Endothelial cell of umbilical vein (primary cell): Measurements from ENCODE around the gene QRFP. TPM values are rescaled to one million over a fixed set of nuclear protein-coding genes. Genes with fewer than 3 reads are reported as not detected.
"Not testable (repeated sequence)": the region's sequence is repeated elsewhere in the genome, so short reads cannot be mapped to it uniquely, and the experiment has no call there.

Experiments used
- BruUV-seq: library from RNA; stranded (reverse); fragments of 400-500 nt; replicated peaks from 2 replicates; lab custom pipeline; 2021; lab: Mats Ljungman, UMichigan
- CTCF ChIA-PET: fragments of 300-600, 350-600 bp; sonication (Branson Sonifier 250); formaldehyde crosslinking; loops from one replicate; lab custom pipeline; 2021; ENCODE audit warnings: antibody characterized with exemption, inconsistent platforms; lab: Charles Lee
- POLR2A ChIA-PET: fragments of 300-600, 350-600 bp; sonication (Branson Sonifier 250); formaldehyde crosslinking; loops from one replicate; lab custom pipeline; 2021; ENCODE audit warnings: antibody characterized with exemption, inconsistent platforms; lab: Charles Lee
- DNase-seq: peaks from one replicate; pipeline ENCODE4 v3.0.0-alpha.2; 2011; ENCODE audit warnings: low read depth, low spot score
- FAIRE-seq: peaks from 2 replicates; lab custom pipeline; 2011; peaks lifted over from hg19 to GRCh38; lab: Jason Lieb, UNC
- H2AFZ ChIP-seq: 2 replicates; pipeline ENCODE4 v1.6.0; 2012; ENCODE audit warnings: low read depth, low read length, control low read depth, inconsistent platforms
- H3K27ac ChIP-seq: 2 replicates; pipeline ENCODE4 v1.5.1; 2011; ENCODE audit warnings: low read depth, mild to moderate bottlenecking, control low read depth, low read length, moderate library complexity; ENCODE audit not compliant: insufficient read depth
- H3K27me3 ChIP-seq, 2 experiments: 2 replicates each; pipeline versions ENCODE4 v1.6.0 to v1.6.1; 2011; ENCODE audit warnings: low read length in 2 of 2, mixed read lengths in 1 of 2; ENCODE audit not compliant: control insufficient read depth in 2 of 2, insufficient read depth in 2 of 2
- H3K36me3 ChIP-seq, 2 experiments: 2 replicates in 1 of 2; 3 replicates in 1 of 2; pipeline ENCODE4 v1.5.1; 2011; ENCODE audit warnings: low read length in 2 of 2, mild to moderate bottlenecking in 1 of 2, moderate library complexity in 1 of 2; ENCODE audit not compliant: control insufficient read depth in 2 of 2, insufficient read depth in 2 of 2; ENCODE audit errors: extremely low read depth in 1 of 2
- H3K4me1 ChIP-seq: 3 replicates; pipeline ENCODE4 v1.5.1; 2011; ENCODE audit warnings: mild to moderate bottlenecking, low read length; ENCODE audit not compliant: control insufficient read depth, insufficient read depth; ENCODE audit errors: extremely low read depth
- H3K4me2 ChIP-seq: 2 replicates; pipeline ENCODE4 v1.6.1; 2011; ENCODE audit warnings: low read length, control low read depth, mixed read lengths; ENCODE audit not compliant: insufficient read depth
- H3K4me3 ChIP-seq, 3 experiments: fragments of 200-600 bp in 1 of 3; sonication (generic), shearing (Covaris generic) in 1 of 3; replicated peaks in 1 of 3; 2 replicates each; pipeline ENCODE4 v1.5.1; 2011 to 2016; ENCODE audit warnings: control low read depth in 3 of 3, low read length in 3 of 3, mild to moderate bottlenecking in 2 of 3, inconsistent platforms in 1 of 3, low read depth in 1 of 3, moderate library complexity in 1 of 3; ENCODE audit not compliant: insufficient read depth in 1 of 3
- H3K79me2 ChIP-seq: 2 replicates; pipeline ENCODE4 v1.6.0; 2012; ENCODE audit warnings: low read length, inconsistent platforms; ENCODE audit not compliant: control insufficient read depth, insufficient read depth
- H3K9ac ChIP-seq: replicated peaks from 2 replicates; pipeline ENCODE3; 2011; ENCODE audit warnings: low read length, control low read depth; ENCODE audit not compliant: insufficient read depth; ENCODE audit errors: extremely low read depth
- H3K9me1 ChIP-seq: replicated peaks from 3 replicates; pipeline ENCODE4 v1.6.0; 2011; ENCODE audit warnings: mild to moderate bottlenecking, low read length; ENCODE audit not compliant: control insufficient read depth, insufficient read depth; ENCODE audit errors: extremely low read depth
- H3K9me3 ChIP-seq: replicated peaks from 2 replicates; pipeline ENCODE4 v1.5.1; 2012; ENCODE audit warnings: low read length, inconsistent platforms; ENCODE audit not compliant: control insufficient read depth, insufficient read depth
- H4K20me1 ChIP-seq: replicated peaks from 2 replicates; pipeline ENCODE3; 2011; ENCODE audit warnings: mild to moderate bottlenecking, low read length; ENCODE audit not compliant: control insufficient read depth, insufficient read depth; ENCODE audit errors: extremely low read depth
- EZH2 ChIP-seq: IDR thresholded peaks from 2 replicates; pipeline ENCODE4 v1.6.1; 2012; ENCODE audit warnings: borderline replicate concordance, low read depth, mild to moderate bottlenecking, moderate library complexity, low read length, inconsistent platforms; ENCODE audit not compliant: severe bottlenecking
- FOS ChIP-seq: IDR thresholded peaks from 2 replicates; pipeline ENCODE4 v1.6.1; 2011; ENCODE audit warnings: mild to moderate bottlenecking, low read length, moderate library complexity, borderline replicate concordance; ENCODE audit not compliant: insufficient read depth
- GATA2 ChIP-seq: IDR thresholded peaks from 2 replicates; pipeline ENCODE4 v1.7.0; 2011; ENCODE audit warnings: low read depth, mild to moderate bottlenecking, moderate library complexity, mixed read lengths, low read length; ENCODE audit not compliant: insufficient read length, insufficient read depth
- JUN ChIP-seq: IDR thresholded peaks from 2 replicates; pipeline ENCODE4 v1.6.1; 2011; ENCODE audit warnings: borderline replicate concordance, low read depth; ENCODE audit not compliant: insufficient read length, insufficient read depth
- MYC ChIP-seq: IDR thresholded peaks from one replicate; pipeline ENCODE4 v1.6.1; 2011; ENCODE audit warnings: mild to moderate bottlenecking, low read depth, low read length
- POLR2A ChIP-seq: IDR thresholded peaks from 2 replicates; pipeline ENCODE4 v1.6.1; 2012; ENCODE audit warnings: low read depth, mild to moderate bottlenecking, control low read depth, low read length
- POLR2AphosphoS5 ChIP-seq: IDR thresholded peaks from 2 replicates; pipeline ENCODE4 v1.6.1; 2012; ENCODE audit warnings: low read depth, mild to moderate bottlenecking, control low read depth, low read length, moderate library complexity; ENCODE audit not compliant: insufficient read depth
- dilution Hi-C: fragments of 300-500 bp; cut with MboI; formaldehyde crosslinking; loops from one replicate; pipeline ENCODE4 v1.15.0; 2019; ENCODE audit warnings: low sequenced_read_pairs; ENCODE audit not compliant: extremely low pct_ligation_motif_present
- intact Hi-C: fragments of 100-400 bp; cut with micrococcal nuclease; formaldehyde crosslinking; loops from one replicate; pipeline ENCODE4 v1.10.0; 2022
- polyA plus RNA-seq, 4 experiments: library from polyadenylated mRNA; depleted of rRNA in 3 of 4; stranded (reverse) in 3 of 4; unstranded in 1 of 4; fragments of >200 nt; gene quantifications; 2 replicates each; pipeline versions ENCODE4 v1.2.1 to v1.2.3, GENCODE V29; 2011 to 2012; ENCODE audit warnings: missing spikeins in 1 of 4
- total RNA-seq: library from RNA; stranded (reverse); gene quantifications from 2 replicates; pipeline ENCODE4 v1.2.3, GENCODE V29; 2021
- TF ChIP-seq, protein P1 (sequence below), 2 donors: IDR thresholded peaks; 1 replicate in 1 of 2; 2 replicates in 1 of 2; pipeline ENCODE4 v1.5.1; 2011; ENCODE audit warnings: low read length in 2 of 2, mild to moderate bottlenecking in 2 of 2, moderate library complexity in 2 of 2, control low read depth in 1 of 2, inconsistent platforms in 1 of 2, low read depth in 1 of 2; ENCODE audit not compliant: insufficient read depth in 1 of 2; ENCODE audit errors: extremely low read depth in 1 of 2
- TF ChIP-seq, protein P2 (sequence below): IDR thresholded peaks from 2 replicates; pipeline ENCODE4 v1.6.1; 2011; ENCODE audit not compliant: insufficient read depth, insufficient read length

QRFP gene
- total and polyA plus RNA-seq, 2 donors (not counting 3 experiments of a cell fraction or from before 2014, with no cell fraction given), result not detected

DNA sequence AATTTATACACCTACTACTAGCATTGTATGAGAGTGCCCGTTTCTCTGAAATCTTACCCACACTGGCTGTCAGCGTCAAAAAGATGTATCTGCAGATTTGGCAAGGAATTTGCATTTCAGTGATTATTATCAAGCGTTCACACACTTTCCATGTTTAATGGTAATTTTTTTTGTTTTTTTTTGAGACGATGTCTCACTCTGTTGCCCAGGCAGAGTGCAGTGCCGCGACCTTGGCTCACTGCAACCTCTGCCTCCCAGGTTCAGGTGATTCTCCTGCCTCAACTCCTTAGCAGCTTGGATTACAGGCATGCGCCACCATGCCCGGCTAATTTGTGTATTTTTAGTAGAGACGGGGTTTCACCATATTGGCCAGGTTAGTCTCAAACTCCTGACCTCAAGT, 47.3 kb downstream of the QRFP start:
- CTCF ChIA-PET, result interaction anchor here (1.1 to 2.4 kb wide), 3 partner anchors 9 to 148 kb away, joined by 4 to 7 read pairs (median 5); no protein-coding TSS in a partner anchor
- no TSS peak for BruUV-seq
- intact Hi-C loops, result loop anchor here (5.0 kb wide), 2 partner anchors 82 to 397 kb away; no protein-coding TSS in a partner anchor

DNA sequence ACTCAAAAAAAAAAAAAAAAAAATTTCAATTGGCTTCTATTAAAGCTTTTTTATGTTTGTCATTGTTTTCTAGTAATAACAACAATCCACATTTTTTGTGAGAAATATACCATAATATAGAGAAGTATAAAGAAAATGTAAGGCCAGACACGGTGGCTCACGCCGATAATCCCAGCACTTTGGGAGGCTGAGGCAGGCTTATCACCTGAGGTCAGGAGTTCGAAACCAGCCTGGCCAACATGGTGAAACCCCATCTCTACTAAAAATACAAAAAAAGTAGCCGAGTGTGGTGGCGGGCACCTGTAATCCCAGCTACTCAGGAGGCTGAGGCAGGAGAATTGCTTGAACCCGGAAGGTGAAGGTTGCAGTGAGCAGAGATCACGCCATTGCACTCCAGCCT, 48.1 kb downstream of the QRFP start:
- H3K27me3 ChIP-seq, H3K9me1 ChIP-seq, dilution Hi-C loops, H3K9me3 ChIP-seq, DNase-seq, H3K36me3 ChIP-seq, BruUV-seq, POLR2A ChIA-PET, H2AFZ ChIP-seq, H4K20me1 ChIP-seq, H3K4me3 ChIP-seq, FAIRE-seq: not testable (repeated sequence)
- CTCF ChIA-PET, result interaction anchor here (1.1 kb wide), 1 partner anchor 10 kb away, joined by 3 read pairs; no protein-coding TSS in a partner anchor
- Histone ChIP-seq H3K4me2 (peak overlapping the region; percentile 81), H3K27ac (peak overlapping the region; percentile 95), H3K4me1 (peaks cover 58% of the 10 kb centered on the region), H3K79me2 (peaks cover 71% of the 10 kb centered on the region), H3K9ac (peak overlapping the region; percentile 73)
- intact Hi-C loops, result loop anchor here (5.0 kb wide), 2 partner anchors 81 to 396 kb away; no protein-coding TSS in a partner anchor

More for the DNA sequence above, 47.3 kb downstream of the QRFP start:
- peaks cover 70% of the 10 kb centered on the region for H3K79me2 ChIP-seq
- H3K4me2 ChIP-seq, result no peak overlapping the region
- no peak overlapping the region for H3K4me3 ChIP-seq
- DNase-seq, result no peak
- no peaks in the 10 kb centered on the region for H3K27me3 ChIP-seq
- peaks cover 0 to 4% of the 10 kb centered on the region in 2 experiments for H3K36me3 ChIP-seq
- H4K20me1 ChIP-seq, result no peaks in the 10 kb centered on the region
- no peak for FAIRE-seq
- H3K4me1 ChIP-seq, result peaks cover 52% of the 10 kb centered on the region
- H3K27ac ChIP-seq, result no peak overlapping the region
- no peak overlapping the region for H2AFZ ChIP-seq
- no peaks in the 10 kb centered on the region for H3K9me3 ChIP-seq
- POLR2A ChIA-PET, result no interaction called here
- H3K9ac ChIP-seq, result no peak overlapping the region
- TF ChIP-seq MYC (no peak), EZH2 (no peak), JUN (no peak), POLR2A (no peak), GATA2 (no peak), POLR2AphosphoS5 (no peak), FOS (no peak)
- TF ChIP-seq, protein P1, sequence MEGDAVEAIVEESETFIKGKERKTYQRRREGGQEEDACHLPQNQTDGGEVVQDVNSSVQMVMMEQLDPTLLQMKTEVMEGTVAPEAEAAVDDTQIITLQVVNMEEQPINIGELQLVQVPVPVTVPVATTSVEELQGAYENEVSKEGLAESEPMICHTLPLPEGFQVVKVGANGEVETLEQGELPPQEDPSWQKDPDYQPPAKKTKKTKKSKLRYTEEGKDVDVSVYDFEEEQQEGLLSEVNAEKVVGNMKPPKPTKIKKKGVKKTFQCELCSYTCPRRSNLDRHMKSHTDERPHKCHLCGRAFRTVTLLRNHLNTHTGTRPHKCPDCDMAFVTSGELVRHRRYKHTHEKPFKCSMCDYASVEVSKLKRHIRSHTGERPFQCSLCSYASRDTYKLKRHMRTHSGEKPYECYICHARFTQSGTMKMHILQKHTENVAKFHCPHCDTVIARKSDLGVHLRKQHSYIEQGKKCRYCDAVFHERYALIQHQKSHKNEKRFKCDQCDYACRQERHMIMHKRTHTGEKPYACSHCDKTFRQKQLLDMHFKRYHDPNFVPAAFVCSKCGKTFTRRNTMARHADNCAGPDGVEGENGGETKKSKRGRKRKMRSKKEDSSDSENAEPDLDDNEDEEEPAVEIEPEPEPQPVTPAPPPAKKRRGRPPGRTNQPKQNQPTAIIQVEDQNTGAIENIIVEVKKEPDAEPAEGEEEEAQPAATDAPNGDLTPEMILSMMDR (IDR thresholded peaks at IDR 0.05; ENCODE audit: extremely low read depth in 1 of 2, insufficient read depth in 1 of 2, low read depth in 1 of 2, low read length in 2 of 2), result no peak
- TF ChIP-seq, protein P2, sequence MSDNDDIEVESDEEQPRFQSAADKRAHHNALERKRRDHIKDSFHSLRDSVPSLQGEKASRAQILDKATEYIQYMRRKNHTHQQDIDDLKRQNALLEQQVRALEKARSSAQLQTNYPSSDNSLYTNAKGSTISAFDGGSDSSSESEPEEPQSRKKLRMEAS, result no peak
- no peaks in the 10 kb centered on the region for H3K9me1 ChIP-seq
- dilution Hi-C loops, result no loop called here
